GM19351 (cell line): ENCODE results near the gene MIS12.

Source experiments
- ATAC-seq: cut with Tn5 transposase; IDR thresholded peaks from one replicate; pipeline ENCODE4 v1.9.1; 2021; ENCODE audit warnings: mild to moderate bottlenecking, moderate library complexity; ENCODE audit not compliant: unreplicated experiment

The MIS12 gene

DNA sequence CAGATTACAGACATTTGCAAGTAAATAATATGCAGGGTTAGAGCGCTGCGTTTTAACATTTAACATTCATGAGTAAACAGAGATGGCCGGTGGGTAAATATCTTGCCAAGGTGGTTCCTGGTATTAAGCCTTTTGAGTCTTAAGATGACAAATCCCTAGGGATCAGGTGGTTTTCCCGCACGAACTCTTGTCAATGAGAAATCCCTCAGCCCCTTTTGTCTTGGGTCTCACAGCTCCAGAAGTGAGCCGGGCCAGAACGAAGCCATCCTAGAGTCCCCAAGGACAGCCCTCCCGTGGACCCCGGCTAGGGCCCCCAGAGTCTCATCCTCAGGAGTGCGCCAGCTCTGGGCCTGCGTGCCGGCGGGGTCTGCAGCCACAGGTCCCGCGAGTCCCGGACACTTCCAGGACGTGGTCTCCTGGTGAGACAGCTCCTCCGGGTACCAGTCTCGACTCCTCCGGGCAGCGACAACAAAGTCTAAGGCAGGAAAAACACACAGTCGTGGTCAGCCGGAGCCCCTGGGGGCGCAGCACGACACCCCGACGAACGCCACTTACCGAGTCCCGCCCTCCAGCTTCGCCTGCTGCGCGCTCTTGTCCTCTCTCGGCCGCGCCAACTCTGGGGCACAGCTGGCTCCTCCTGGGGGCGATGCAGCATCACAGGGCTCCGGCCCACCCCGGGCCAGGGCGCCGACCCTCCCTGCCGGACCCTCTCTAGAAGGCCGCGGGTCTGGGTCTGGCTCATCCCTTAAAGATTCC is 13.3 kb downstream of the MIS12 start:
- ATAC-seq, result no peak

DNA sequence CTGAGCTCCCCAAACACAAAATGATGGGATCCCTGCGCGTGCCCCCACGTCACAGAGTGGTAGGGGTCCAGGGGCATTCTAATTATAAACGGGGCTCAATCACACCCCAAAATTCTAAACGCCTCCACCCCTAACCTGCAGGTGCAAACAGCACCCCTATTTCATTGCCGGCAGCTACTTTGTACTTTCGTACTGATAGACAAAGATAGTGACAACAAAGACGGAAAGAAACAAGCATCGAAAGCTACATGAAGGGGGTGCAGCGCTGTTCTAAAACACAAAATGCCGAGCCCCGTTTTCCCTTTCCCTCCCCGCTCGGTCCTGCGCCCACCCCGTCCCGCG is 13.9 kb downstream of the MIS12 start:
- no peak for ATAC-seq

DNA sequence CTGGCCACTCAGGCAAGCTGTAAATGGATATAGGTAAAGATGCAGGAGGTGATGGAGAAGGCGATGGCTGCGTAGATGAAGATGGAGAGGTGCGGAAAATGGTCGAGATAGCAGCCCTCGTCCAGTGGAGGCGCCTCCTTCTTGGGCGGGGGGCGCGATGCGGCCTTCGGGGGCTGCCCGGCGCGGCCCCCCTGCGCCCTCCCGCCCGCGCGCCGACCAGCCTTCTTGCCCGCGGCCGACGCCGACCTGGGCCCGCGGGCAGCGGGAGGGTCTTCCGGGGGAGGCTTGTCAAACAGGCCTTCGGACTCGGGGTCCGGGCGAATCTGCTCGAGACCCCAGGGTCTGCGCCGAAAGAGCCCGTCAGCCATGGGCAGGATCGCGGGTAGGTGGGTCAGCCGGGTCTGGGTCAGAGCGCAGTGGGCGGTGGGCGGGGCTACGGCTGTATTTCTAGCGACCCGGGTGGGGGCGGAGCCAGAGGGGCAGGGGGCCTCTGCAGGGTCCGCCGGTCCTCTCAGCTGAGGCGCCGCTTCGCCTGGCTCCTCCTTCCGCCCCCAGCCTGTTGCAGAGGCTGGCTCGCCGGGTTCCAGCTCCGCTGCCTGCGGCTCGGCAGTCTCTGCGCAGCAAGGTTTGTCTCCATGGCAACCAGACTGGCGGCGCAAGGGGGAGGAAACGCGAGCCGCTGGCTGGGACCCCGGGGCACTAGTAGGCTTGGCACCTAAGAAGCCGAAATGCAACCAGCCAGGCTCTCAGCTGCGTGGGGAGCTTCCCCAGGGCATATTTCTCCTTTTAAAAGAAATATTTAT is 14.4 kb downstream of the MIS12 start:
- ATAC-seq, result peak; percentile 51

DNA sequence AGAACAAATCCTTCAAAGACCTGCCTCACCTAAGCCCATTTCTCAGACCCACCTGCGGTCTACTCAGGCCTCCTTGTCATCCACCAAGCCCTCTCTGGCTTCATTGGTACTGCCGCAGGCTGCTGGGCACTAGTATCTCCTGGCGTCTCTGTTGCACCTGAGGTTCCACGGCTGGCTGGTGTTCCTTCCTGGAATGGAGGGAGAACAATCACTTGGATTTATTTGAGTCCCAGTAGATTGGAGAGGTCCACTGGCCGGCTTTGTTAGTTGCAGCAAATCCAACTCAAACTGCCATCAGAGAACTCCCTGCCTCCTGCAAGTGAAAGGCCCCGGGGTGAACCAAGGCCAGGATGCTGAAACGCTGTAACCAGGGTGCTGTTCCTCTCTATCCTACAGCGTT is 15.3 kb downstream of the MIS12 start:
- no peak for ATAC-seq

DNA sequence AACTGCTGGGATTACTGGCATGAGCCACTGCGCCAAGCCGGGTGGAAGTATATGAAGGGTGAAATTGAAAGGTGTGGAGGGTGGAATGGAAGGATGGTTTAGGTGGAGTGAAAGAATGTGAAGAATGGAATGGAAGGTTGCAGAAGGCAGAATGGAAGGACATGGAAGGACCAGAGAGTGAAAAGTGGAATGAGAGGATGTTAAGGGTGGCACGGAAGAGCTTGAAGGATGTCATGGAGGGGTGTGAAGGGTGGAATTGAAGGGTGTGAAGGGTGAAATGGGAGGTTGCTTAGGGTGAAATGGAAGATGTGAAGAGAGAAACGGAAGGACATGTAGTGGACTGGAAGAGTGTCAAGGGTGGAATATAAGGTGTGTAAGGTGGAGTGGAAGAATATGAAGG is 16.2 kb downstream of the MIS12 start:
- no peak for ATAC-seq

DNA sequence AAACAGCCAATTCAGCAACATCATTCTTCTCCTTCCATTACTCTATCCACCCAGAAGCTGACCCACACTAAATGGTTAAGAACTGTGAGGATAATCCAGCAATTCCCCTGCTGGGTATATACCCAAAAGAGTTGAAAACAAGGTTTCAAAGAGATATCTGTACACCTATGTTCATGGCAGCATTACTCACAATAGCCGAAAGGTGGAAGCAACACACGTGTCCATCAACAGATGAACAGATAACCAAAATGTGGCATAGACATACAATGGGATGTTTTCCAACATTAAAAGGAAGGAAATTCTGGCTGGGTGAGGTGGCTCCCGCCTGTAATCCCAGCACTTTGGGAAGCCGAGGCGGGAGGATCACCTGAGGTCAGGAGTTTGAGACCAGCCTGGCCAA is 19.9 kb downstream of the MIS12 start:
- no peak for ATAC-seq

DNA sequence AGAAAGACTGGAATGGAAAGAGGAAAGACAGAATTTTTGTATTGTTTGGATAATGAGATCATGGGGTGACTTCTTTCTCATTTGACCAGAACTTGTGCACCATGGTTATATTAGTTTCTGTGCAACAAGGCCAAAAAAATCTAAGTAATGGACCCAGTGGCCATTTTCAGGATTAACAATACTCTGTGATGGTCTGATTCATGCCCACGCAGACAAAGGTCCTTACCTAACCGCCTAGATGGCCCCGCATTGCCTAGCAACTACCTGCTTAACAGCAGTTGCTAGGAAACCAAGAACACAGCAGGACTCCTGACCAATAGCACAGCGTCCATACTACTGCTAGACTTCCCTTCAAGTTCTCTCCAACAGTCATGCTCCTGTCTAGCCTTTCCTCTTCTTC is 22.4 kb downstream of the MIS12 start:
- no peak for ATAC-seq

DNA sequence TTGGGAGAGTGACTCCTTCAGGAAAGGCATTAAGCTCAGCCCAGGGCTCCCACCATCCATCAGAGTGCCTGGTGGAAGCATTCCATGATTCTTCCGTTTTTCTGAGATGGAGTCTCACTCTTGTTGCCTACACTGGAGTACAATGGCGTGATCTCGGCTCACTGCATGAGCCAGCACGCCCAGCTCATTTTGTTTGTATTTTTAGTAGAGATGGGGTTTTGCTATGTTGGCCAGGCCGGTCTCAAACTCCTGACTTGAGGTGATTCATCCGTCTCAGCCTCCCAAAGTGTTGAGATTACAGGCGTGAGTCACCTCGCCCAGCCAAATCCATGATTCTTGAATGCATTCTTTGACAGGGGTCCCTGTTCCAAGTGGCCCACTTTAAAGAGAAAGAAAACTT is 23.1 kb downstream of the MIS12 start:
- no peak for ATAC-seq

DNA sequence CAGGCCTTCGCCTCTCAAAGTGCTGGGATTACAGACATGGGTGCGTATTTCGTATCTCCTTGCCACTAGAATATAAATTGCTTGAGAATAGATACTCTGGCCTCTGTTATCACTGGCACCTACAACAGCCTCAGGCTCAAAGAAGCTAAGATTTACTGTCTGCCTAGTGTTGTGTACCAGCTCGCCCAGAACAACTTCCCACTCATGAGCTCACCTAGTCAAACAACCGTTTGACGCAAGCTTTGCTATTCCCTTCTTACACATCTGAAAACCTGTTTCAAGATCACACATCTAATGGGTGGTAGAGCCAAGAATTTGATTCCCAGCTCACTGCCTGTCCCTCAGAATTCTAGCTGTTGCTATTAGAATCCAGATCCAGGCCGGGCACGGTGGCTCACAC is 24.4 kb downstream of the MIS12 start:
- no peak for ATAC-seq

DNA sequence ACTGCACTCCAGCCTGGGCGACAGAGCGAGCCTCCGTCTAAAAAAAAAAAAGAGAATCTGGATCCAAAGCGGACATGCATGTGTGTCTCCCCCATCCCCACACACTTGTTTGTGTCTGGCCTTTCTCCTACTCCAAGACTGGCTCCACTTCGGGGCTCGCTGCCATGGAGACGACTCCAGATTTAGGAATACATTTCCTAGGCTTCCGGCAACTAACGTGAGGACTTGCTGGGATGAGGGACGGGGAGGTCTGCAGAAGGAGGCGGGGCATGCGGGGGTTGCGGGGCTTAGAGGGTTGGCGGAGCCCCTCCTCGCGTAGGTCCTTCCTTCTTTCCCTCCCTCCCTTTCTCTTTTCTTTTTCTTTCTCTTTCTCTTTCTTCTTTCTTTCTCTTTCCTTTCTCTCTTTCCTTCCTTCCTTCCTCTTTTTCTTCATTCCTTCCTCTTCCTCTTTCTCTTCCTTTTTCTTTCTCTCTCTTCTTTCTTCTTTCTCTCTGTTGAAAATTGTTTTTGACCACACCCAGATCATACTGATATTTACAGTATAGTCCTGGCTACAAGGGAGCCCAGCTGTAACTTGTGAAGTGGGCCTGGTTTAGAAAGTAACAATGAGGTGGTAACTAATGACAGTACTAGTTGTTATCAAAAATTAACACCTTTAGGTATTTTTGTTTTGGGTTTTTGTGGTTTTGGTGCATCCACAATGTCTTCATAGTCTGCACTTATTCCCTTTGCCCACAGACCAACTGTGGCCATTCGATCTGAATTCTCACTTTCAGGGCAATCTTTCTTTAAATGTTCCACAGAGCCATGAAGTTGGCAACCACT is 25.2 kb downstream of the MIS12 start:
- ATAC-seq, result no peak

DNA sequence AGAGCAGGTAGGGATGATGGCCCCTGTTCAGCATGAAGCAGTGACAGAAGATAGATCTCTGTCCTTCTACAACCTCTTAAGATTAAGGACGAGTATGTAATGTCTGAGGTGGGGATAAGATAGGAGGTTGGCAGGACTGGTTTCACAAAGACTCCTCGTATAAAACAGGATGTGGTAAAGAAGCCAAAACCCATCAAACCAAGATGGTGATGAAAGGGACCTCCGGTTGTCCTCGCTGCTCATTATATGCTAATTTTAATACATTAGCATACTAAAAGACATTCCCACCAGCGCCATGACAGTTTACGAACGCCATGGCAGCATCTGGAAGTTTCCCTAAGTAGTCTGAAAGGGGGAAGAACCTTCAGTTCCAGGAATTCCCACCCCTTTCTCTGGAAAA is 27.3 kb downstream of the MIS12 start:
- ATAC-seq, result no peak

DNA sequence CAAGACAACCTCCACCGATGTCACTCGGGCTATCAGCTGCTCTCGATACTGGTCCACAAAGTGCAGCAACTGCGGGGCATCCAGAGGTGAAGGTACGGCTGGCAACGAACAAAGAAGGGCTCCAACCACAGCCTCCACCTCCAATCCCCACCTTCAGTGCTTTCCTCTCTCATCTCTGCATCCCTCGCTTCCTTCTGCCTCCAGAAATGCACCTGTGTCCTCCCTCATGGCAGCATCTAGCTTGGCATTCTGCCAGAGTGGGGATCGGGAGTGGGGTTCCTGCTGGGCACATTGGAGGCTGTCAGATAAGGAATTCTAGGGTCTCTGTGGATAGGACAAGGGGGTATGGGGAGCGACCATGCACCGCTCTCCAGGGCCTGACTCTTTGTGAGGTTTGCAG is 28.6 kb downstream of the MIS12 start:
- ATAC-seq, result no peak

DNA sequence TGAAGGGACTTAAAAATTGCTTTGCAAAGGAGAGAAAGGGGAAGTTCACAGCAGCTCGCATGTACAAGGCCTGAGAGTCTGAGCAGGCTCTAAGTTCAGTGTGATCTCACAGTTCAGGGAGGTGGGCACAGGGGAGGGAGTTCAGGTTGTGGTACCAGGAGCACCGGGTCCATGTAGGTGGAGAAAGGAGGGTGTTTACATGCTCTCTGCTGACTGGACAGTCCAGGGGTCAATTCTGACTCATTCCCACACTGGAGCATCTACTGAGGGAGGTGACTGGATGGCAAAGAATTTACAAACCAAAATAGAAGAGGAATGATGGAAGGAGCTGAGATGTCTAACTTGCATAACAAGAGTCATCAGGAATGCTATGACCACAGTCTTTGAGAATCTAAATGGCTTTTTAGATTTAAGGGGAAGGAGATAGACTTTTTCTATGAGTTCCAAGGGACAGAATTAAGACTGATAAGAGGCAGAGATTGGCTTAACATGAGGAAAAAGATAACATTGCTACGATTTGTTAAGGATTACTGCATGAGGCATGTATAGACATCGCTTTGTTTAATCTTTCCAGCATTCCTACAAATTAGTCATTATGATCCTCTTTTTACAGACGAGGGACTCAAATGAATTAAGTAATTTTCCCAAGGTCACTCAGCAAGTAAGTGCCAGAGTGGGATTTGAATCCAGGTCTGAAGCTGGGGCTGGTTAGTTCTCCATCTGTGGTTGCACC is 29.9 kb downstream of the MIS12 start:
- no peak for ATAC-seq

DNA sequence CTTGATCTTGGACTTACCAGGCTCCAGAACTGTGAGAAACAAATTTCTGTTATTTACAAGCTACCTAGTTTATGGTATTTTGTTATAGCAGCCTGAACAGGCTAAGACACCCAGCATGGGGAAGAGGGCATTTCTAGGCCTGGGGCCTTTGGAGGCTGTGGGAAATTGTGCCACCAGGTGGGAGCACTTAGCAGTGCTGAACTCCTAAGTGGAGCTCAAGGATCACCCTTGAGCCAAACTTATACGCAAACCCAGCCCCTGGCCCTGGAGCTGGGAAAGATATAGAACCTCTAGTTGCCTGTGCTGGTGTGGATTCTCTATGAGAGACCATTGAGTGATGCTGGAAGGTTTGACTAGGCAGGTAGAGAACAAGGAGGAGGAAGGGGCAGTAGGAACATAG is 36.1 kb downstream of the MIS12 start:
- no peak for ATAC-seq

DNA sequence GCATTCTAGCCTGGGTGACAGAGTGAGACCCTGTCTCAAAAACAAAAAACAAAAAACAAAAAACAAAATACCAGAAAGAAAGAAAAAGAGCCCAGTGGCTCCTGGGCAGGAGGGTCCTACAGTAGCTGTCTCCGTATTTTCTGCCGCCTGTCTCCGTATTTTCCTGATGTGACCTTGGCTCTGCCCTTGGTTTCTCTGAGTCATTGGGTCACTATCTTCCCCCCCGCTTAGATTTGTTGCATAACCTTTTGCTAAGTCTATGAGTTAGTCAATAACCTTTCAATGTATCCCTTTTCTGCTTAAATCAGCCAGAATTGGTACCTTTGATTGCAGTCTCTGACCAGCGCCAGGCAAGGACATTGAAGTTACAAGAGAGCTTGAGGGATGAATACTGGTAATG is 36.9 kb downstream of the MIS12 start:
- ATAC-seq, result no peak

DNA sequence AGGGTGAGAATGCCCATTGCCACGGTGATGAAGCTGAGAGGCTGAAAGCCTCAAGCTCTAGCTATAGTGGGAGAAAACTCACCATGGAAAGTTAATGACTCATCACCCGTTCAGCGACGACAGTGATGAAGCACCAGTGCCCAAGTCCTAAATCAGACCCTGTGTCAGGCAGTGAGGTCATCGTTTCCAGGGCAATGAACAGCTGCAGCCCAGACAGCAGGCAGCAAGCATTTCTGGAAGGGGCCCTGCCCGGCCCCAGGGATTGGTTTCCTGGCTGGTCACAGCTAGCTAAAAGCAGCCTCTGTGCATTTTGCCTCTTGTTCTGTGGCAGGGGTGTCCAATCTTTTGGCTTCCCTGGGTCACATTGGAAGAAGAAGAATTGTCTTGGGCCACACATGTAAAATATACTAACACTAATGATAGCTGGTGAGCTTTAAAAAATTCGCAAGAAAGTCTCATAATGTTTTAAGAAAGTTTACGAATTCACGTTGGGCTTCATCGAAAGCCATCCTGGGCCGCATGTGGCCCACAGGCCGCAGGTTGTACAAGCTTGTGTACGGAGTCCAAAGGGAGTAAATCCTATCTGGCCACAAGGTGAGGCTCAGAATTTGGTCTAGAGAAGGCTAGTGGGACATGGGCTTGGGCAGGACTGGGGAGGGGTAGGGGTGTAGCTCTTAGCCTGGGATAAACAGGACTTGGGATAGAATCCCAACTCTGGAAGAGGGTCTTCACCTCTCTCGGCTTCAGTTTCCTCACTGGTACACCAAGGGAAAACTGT is 40.6 kb downstream of the MIS12 start:
- ATAC-seq, result no peak

DNA sequence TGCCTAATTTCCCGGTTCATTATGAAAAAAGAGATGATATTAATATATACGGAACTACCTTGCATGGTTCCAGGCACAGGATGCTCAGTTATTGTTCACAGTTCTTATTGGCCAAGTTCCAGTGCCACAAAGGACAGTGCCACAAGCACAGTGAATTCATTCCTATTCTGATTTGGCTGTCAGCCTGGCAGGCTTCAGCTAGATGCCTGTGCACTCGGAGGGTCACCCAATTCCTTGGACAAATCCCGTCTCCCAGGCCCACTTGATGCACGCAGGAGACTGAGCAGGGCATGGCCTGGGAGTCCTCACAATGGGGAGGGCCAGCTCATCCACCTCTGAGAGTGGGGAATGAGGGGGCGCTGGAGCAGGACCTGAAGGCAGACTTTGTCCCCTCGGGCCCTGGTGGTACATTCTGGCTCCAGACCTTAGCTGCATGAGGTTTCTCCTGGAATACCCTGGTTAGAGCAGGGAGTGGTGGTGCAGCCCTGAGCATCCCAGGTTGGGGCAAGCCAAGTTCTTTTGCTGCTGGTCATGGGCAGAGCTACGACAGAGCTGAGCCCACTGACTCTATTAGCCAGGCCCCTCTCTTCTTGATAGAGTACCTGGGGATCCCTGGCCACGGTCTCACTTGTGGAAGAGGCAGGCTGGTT is 41.4 kb downstream of the MIS12 start:
- ATAC-seq, result no peak

DNA sequence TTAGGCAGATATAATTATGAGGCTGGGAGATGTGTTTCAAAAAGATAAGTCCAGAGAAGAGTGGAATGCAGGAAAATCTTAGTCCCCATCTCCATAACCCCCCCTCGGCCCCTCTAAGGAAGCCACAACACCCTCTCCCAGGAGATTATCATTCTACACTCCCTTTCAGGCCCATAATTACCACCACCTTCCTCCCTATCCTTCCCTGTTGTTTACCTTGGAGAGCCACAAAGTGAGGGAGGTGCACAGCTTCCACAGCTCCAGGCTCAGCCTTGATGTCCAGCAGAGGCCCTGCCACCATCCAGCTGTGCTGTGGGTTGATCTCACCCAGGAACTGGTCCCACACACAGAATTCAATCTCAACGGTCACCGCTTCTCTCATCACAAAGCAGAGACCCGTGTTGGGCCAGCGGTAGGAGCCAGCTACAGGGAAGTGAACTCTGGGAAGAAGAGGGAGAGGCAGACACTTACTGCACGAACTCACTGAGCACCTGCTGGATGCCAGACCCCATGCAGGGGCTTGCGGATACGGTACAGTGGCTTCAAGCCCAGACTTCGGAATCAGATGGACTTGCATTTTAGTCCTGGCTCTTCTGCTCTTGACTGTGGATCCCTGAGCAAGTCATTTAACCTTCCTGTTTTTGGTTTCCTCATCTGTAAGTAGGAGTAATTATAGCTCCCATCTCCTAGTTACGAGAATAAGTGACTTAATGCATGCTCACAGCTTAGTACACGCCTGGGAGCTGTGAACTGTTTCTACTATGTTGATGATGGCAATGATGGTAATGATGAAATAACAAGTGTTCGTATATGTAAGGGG is 44.1 kb downstream of the MIS12 start:
- ATAC-seq, result no peak

DNA sequence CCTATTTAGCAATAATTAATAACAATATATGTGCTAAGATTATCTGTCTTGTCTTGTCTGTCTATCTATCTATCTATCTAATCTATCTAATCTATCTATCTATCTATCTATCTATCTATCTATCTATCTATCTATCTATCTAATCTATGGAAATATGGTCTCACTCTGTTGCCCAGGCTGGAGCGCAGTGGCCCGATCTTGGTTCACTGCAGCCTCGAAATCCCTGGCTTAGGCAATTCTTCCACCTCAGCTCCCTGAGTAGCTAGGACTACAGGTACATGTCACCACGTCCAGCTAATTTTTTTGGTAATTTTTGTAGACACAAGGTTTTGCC is 44.7 kb downstream of the MIS12 start:
- no peak for ATAC-seq
